Stimulated activated CD8-positive, alpha-beta memory T cell treated with anti-CD3 and anti-CD28 coated beads, Interleukin-2, amount 100 ng/mL, for 48 hours (primary cell): ENCODE results near the gene TNPO3.
"Not testable (repeated sequence)": the region's sequence is repeated elsewhere in the genome, so short reads cannot be mapped to it uniquely, and the experiment has no call there.

Experiments
- DNase-seq, 2 donors: peaks; one replicate each; pipeline ENCODE4 v3.0.0-alpha.2; 2020; ENCODE audit warnings: low read depth in 2 of 2

Gene TNPO3

GRCh38 chr7:128921866-128922440 is 133.0 kb downstream of the TNPO3 start:
- no peak for DNase-seq

- no peak for DNase-seq
Observed at GRCh38 chr7:128920913-128921582, 133.9 kb downstream of the TNPO3 start.

- no peak for DNase-seq
Observed at GRCh38 chr7:128919881-128920799, 134.8 kb downstream of the TNPO3 start.

- DNase-seq, result no peak
Observed at GRCh38 chr7:128919241-128919640, 135.7 kb downstream of the TNPO3 start.

GRCh38 chr7:128918016-128918665 is 136.8 kb downstream of the TNPO3 start:
- DNase-seq, result no peak

GRCh38 chr7:128917122-128917521 is 137.8 kb downstream of the TNPO3 start:
- DNase-seq, result no peak

GRCh38 chr7:128916643-128916915 is 138.3 kb downstream of the TNPO3 start:
- DNase-seq, result no peak

GRCh38 chr7:128915841-128916642 is 138.9 kb downstream of the TNPO3 start:
- no peak for DNase-seq

GRCh38 chr7:128915271-128915819 is 139.6 kb downstream of the TNPO3 start:
- no peak for DNase-seq

GRCh38 chr7:128914566-128915151 is 140.3 kb downstream of the TNPO3 start:
- no peak for DNase-seq

- no peak for DNase-seq
Observed at GRCh38 chr7:128913870-128914565, 140.9 kb downstream of the TNPO3 start.

- DNase-seq, result not testable (repeated sequence)
Observed at GRCh38 chr7:128912709-128913495, 142.0 kb downstream of the TNPO3 start.

GRCh38 chr7:128912281-128912680 is 142.6 kb downstream of the TNPO3 start:
- DNase-seq, result no peak

- no peak for DNase-seq
Observed at GRCh38 chr7:128911423-128912031, 143.4 kb downstream of the TNPO3 start.

GRCh38 chr7:128910569-128910945 is 144.4 kb downstream of the TNPO3 start, which contains the start of gene KCP:
Gene KCP (minus strand): TSS chr7:128910709. CDS start chr7:128910676, 33 bp downstream.
- DNase-seq, result no peak

GRCh38 chr7:128909625-128910568 is 145.0 kb downstream of the TNPO3 start:
- DNase-seq, result no peak

- no peak for DNase-seq
Observed at GRCh38 chr7:128908750-128909624, 145.9 kb downstream of the TNPO3 start.
